Mononuclear cell (primary cell): ENCODE measurements around the gene CCDC175. TPM values are rescaled to one million over a fixed set of nuclear protein-coding genes. Genes with fewer than 3 reads are reported as not detected.

Source experiments
- H3K27me3 ChIP-seq: 2 replicates; pipeline ENCODE4 v1.6.0; 2011; ENCODE audit warnings: low read length, control low read depth; ENCODE audit not compliant: insufficient read depth
- H3K4me1 ChIP-seq: 2 replicates; pipeline ENCODE4 v1.5.1; 2011; ENCODE audit warnings: mild to moderate bottlenecking, low read length, control low read depth; ENCODE audit not compliant: insufficient read depth
- H3K4me3 ChIP-seq: 2 replicates; pipeline ENCODE4 v1.5.1; 2011; ENCODE audit warnings: mild to moderate bottlenecking, low read length, moderate library complexity
- H3K9me3 ChIP-seq: 2 replicates; pipeline ENCODE4 v1.5.1; 2011; ENCODE audit warnings: low read depth, mild to moderate bottlenecking, control low read depth, low read length
- total RNA-seq: library from RNA; depleted of rRNA; stranded (reverse); fragments of >200 nt; gene quantifications from one replicate; pipeline ENCODE4 v1.2.3, GENCODE V29; 2012

The CCDC175 gene
- total RNA-seq, 1 donor: 0.84 TPM

DNA sequence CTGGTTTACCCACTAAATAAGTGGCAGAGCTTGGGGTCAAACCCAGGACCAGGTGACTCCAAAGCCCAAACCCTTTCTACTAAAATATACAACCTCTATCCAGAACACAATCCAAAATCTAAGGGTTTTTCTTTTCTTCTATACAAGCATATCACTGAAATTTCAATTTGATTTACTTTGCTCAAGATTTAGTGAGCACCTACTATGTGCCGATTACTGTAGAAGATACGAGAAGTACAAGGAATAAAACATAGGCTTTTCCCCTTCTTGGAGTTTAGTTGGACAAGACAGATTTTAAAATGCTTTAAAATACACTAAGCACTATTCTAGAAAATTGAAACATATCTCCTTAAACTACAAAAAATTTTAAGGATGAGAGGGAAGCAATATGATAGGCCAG is 95.2 kb downstream of the CCDC175 start:
- H3K27me3 ChIP-seq: no peaks in the 10 kb centered on the region
- peaks cover 42% of the 10 kb centered on the region for H3K4me1 ChIP-seq
- H3K4me3 ChIP-seq: no peak overlapping the region
- no peaks in the 10 kb centered on the region for H3K9me3 ChIP-seq

DNA sequence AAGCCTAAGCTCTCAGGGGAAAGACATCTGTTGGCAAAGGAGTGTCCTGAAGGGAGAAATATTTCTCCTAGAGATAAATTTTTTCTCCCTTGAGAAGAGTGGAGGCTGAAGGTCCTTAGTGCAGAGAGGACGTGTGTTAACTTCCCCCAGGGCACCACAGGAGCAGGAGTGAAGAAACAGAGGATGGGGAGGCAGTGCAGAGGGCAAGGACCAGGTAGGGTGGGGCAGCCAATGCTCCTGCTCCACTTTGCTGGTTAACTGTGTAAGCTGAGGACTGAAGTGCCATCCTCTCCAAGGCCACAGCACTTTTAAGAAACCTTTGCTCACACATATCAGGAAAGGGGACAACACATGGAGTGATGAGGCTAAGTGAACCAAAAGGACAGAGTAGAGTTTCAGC is 96.4 kb downstream of the CCDC175 start:
- Histone ChIP-seq H3K4me1 (peaks cover 30% of the 10 kb centered on the region), H3K9me3 (no peaks in the 10 kb centered on the region), H3K27me3 (no peaks in the 10 kb centered on the region), H3K4me3 (no peak overlapping the region)

- H3K27me3 ChIP-seq: no peaks in the 10 kb centered on the region
- H3K4me3 ChIP-seq: no peak overlapping the region
- peaks cover 28% of the 10 kb centered on the region for H3K4me1 ChIP-seq
- H3K9me3 ChIP-seq: no peaks in the 10 kb centered on the region
Measured at GRCh38 chr14:59478540-59478939, 98.1 kb downstream of the CCDC175 start.

DNA sequence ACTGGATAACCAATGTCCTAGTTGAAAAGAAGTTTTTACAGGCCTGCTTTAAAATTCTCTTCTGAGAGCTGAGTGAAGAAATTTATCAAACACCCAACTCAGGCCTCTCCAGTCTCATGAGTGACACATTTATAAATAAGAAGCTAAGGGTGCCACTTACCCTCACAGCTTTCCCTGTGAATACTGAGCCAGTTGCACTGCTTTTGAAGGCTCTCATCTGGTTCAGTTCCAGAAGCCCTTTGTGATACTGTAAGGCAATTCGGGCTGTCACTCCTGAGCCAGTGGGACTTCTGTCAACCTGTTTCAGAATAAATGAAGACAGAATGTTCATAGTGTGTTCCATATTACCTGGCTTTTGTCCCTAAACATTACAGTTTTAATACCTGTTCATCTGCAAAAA is 100.9 kb downstream of the CCDC175 start:
- peaks cover 5% of the 10 kb centered on the region for H3K4me1 ChIP-seq
- H3K4me3 ChIP-seq: no peak overlapping the region
- H3K27me3 ChIP-seq: no peaks in the 10 kb centered on the region
- no peaks in the 10 kb centered on the region for H3K9me3 ChIP-seq

DNA sequence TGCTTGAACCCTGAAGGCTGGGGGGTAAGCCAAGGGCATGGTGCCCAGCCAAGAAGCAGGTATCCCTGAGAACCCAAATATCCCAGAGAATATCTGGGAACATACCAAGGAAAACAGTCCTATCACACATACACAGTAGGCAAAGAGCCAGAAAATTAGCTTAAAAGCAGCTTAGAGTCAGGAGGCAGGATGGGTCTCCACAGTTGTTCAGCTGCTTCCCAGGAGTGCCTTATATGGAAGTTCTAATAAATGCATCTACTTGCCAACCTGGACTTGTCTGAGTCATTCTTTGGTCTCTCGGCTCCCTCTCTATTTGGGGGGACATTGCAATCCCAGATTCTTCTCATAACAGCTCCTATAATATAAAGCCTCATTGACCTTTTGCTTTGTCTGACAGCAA is 102.4 kb downstream of the CCDC175 start:
- H3K9me3 ChIP-seq: no peaks in the 10 kb centered on the region
- H3K4me1 ChIP-seq: no peaks in the 10 kb centered on the region
- H3K27me3 ChIP-seq: no peaks in the 10 kb centered on the region
- no peak overlapping the region for H3K4me3 ChIP-seq

DNA sequence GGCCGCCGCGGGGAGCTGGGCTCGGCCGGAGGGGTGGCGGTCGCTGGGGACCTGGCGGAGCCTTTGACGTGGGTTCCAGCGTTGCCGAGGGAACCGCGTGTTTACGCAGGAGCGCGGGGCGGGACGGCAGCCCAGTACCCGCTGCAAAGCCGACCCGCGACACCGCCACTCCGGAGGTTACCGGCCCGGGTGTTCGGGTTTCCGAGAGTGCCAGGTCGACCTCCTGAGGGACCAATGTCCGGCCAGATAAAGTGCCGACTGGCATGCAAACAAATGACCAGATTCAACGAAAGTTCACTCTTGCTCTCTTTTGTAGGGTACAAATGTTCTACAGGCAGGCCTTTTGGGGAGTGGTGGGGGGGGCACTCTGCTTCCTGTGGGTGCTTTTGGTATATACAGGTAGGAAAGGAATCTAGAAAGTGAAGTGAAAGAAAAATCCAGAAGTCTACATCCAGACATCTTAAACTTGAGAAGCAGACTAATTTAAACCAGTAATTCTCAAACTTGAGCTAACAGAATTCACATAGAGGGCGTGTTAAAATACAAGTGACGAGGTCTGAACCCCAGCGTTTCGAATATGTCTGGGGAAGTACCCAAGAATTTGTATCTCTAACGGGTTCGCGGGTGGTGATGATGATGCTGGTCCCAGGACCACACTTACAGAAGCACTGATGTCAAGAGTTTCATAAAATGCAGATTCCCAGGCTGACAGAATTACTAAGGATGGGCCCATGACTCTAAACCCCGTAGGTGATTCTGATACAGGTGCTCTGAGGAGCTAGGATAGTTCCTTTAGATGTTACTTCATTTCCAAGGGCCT is 111.1 kb downstream of the CCDC175 start, which contains the start of gene GPR135:
GPR135 (minus strand) TSS at position 65 of the 820 bp plus-strand sequence. CDS start 154 bp downstream, outside the sequence.
- Histone ChIP-seq H3K27me3 (peaks cover 24% of the 10 kb centered on the region), H3K4me3 (peak within 1 kb of the TSS; percentile 35), H3K9me3 (no peaks in the 10 kb centered on the region), H3K4me1 (peaks cover 17% of the 10 kb centered on the region)

GRCh38 chr14:59464486-59465315 is 111.9 kb downstream of the CCDC175 start:
- peaks cover 17% of the 10 kb centered on the region for H3K4me1 ChIP-seq
- peak overlapping the region; percentile 35 for H3K4me3 ChIP-seq
- peaks cover 24% of the 10 kb centered on the region for H3K27me3 ChIP-seq
- H3K9me3 ChIP-seq: no peaks in the 10 kb centered on the region

- Histone ChIP-seq H3K4me1 (peaks cover 17% of the 10 kb centered on the region), H3K4me3 (peak overlapping the region; percentile 35), H3K27me3 (peaks cover 24% of the 10 kb centered on the region), H3K9me3 (no peaks in the 10 kb centered on the region)
Measured at GRCh38 chr14:59463787-59464485, 112.7 kb downstream of the CCDC175 start.

- Histone ChIP-seq H3K9me3 (no peaks in the 10 kb centered on the region), H3K4me3 (no peak overlapping the region), H3K27me3 (peaks cover 24% of the 10 kb centered on the region), H3K4me1 (peaks cover 17% of the 10 kb centered on the region)
Measured at GRCh38 chr14:59461891-59462290, 114.7 kb downstream of the CCDC175 start.

- Histone ChIP-seq H3K4me3 (no peak overlapping the region), H3K9me3 (no peaks in the 10 kb centered on the region), H3K4me1 (peaks cover 15% of the 10 kb centered on the region), H3K27me3 (peaks cover 15% of the 10 kb centered on the region)
Measured at GRCh38 chr14:59460378-59460777, 116.2 kb downstream of the CCDC175 start.

- no peak overlapping the region for H3K4me3 ChIP-seq
- no peaks in the 10 kb centered on the region for H3K9me3 ChIP-seq
- peaks cover 8% of the 10 kb centered on the region for H3K27me3 ChIP-seq
- H3K4me1 ChIP-seq: peaks cover under 1% of the 10 kb centered on the region
Measured at GRCh38 chr14:59458486-59458885, 118.1 kb downstream of the CCDC175 start.

DNA sequence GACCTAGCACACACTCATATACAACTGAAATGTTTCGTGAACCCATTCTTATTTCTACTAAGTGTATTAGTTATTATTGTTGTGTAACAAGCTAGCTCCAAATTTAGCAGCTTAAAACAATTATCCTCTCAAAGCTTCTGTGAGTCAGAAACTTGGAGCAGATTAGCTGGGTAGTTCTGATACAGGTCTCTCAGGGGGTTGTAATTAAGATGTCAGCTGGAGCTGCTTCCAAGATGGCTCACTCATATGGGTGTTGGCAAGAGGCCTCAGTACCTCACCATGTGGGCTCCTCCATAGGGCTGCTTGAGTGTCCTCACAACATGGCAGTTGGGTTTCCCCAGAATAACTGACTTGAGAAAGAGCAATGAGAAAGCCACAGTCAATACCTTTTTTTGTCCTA is 121.2 kb downstream of the CCDC175 start:
- no peaks in the 10 kb centered on the region for H3K27me3 ChIP-seq
- H3K4me1 ChIP-seq: no peaks in the 10 kb centered on the region
- H3K4me3 ChIP-seq: no peak overlapping the region
- H3K9me3 ChIP-seq: no peaks in the 10 kb centered on the region
